ENCODE data around the gene ACTN3. TPM values are rescaled to one million over a fixed set of nuclear protein-coding genes. Genes with fewer than 3 reads are reported as not detected.

The ACTN3 gene
- total RNA-seq, 2 experiments from 2014 or later, result 0.14 to 0.22 TPM

GRCh38 chr11:66557733-66558326 lies 11.1 kb downstream of the ACTN3 start:
- no peak overlapping the region for H3K27ac ChIP-seq (ENCODE audit: low read depth in 1 of 2, low read length in 2 of 2)
- CTCF ChIA-PET, result no interaction called here
- intact Hi-C loops (cut with DNase I, micrococcal nuclease), result no loop called here

GRCh38 chr11:66559142-66559865 lies 12.6 kb downstream of the ACTN3 start:
- peaks cover 8 to 9% of the 10 kb centered on the region in 2 experiments for H3K27me3 ChIP-seq (ENCODE audit: control insufficient read depth in 1 of 2, insufficient read depth in 2 of 2, low read length in 2 of 2)
- Mint-ChIP-seq H3K36me3 (ENCODE audit: low read depth) (no peaks in the 10 kb centered on the region), H3K27me3 (peaks cover 14% of the 10 kb centered on the region), H3K4me3 (no peak overlapping the region), H3K9me3 (no peaks in the 10 kb centered on the region), H3K4me1 (ENCODE audit: low read depth) (peaks cover 5% of the 10 kb centered on the region), H3K27ac (no peak overlapping the region)
- no peak for TF ChIP-seq CTCF (IDR thresholded peaks at IDR 0.05)
- H3K4me1 ChIP-seq (ENCODE audit: insufficient read depth, low read length), result peaks cover 9% of the 10 kb centered on the region
- ChIA-PET CTCF (interaction anchor here (0.6 kb wide), 1 partner anchor 1224 kb away, joined by 3 read pairs; no protein-coding TSS in a partner anchor), POLR2A (interaction anchor here (0.6 to 1.2 kb wide), 2 partner anchors 60 to 79 kb away, joined by 3 to 4 read pairs; partner anchors contain the start of gene RBM4)
- intact Hi-C loops (cut with DNase I, micrococcal nuclease), result no loop called here
- peaks cover 0 to 6% of the 10 kb centered on the region in 2 experiments for H3K9me3 ChIP-seq (ENCODE audit: control insufficient read depth in 1 of 2, insufficient read depth in 1 of 2, low read length in 2 of 2)
- ATAC-seq (ENCODE audit: poor library complexity) (peak; percentile 85), DNase-seq (peak in 9 of 14 experiments; percentile 7 to 72 (median 43))
- no peak overlapping the region for H3K4me3 ChIP-seq (ENCODE audit: low read length)
- H3K36me3 ChIP-seq (ENCODE audit: insufficient read depth, low read length), result no peaks in the 10 kb centered on the region
- no peak overlapping the region for H3K27ac ChIP-seq (ENCODE audit: low read depth in 1 of 2, low read length in 2 of 2)

More at GRCh38 chr11:66557733-66558326, 11.1 kb downstream of the ACTN3 start:
- Mint-ChIP-seq H3K36me3 (ENCODE audit: low read depth) (no peaks in the 10 kb centered on the region), H3K4me1 (ENCODE audit: low read depth) (peaks cover 5% of the 10 kb centered on the region), H3K9me3 (no peaks in the 10 kb centered on the region), H3K27ac (no peak overlapping the region), H3K27me3 (peaks cover 14% of the 10 kb centered on the region), H3K4me3 (no peak overlapping the region)
- H3K9me3 ChIP-seq (ENCODE audit: control insufficient read depth in 1 of 2, insufficient read depth in 1 of 2, low read length in 2 of 2), result peaks cover 0 to 6% of the 10 kb centered on the region in 2 experiments
- H3K4me1 ChIP-seq (ENCODE audit: insufficient read depth, low read length), result peaks cover 9% of the 10 kb centered on the region
- no peak for ATAC-seq (ENCODE audit: poor library complexity)
- H3K27me3 ChIP-seq (ENCODE audit: control insufficient read depth in 1 of 2, insufficient read depth in 2 of 2, low read length in 2 of 2), result peaks cover 8 to 9% of the 10 kb centered on the region in 2 experiments
- no peak for TF ChIP-seq CTCF (IDR thresholded peaks at IDR 0.05)
- H3K36me3 ChIP-seq (ENCODE audit: insufficient read depth, low read length), result no peaks in the 10 kb centered on the region
- DNase-seq, result no peak
- H3K4me3 ChIP-seq (ENCODE audit: low read length), result no peak overlapping the region
- POLR2A ChIA-PET, result no interaction called here

DNA sequence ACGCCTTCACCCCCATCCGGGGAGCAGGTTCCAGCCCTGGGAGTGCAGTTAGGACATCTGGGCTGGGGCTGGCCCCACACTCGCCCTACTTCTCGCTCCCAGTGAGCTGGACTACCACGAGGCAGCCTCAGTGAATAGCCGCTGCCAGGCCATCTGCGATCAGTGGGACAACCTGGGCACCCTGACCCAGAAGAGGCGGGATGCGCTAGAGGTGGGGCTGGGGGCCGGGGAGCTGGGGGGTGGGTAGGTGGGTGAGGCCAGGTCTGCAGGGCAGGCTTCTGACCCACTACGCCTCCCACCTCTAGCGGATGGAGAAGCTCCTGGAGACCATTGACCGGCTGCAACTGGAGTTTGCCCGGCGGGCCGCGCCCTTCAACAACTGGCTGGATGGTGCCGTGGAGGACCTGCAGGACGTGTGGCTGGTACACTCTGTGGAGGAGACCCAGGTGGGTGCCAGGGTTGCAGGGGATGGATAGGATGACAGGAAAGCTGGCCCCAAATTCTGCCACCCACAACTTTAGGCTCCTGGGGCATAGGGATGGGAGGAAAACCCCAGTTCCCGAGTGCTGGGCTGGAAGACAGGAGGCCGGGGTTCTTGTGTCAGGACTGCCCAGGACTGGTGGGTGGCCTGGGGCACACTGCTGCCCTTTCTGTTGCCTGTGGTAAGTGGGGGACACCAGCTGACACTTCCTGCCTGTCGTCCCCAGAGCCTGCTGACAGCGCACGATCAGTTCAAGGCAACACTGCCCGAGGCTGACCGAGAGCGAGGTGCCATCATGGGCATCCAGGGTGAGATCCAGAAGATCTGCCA lies 13.4 kb downstream of the ACTN3 start:
- intact Hi-C loops (cut with DNase I, micrococcal nuclease), result no loop called here
- TF ChIP-seq CTCF (IDR thresholded peaks at IDR 0.05), result no peak
- DNase-seq, result no peak
- Histone ChIP-seq H3K4me3 (ENCODE audit: low read length) (no peak overlapping the region), H3K9me3 (ENCODE audit: control insufficient read depth in 1 of 2, insufficient read depth in 1 of 2, low read length in 2 of 2) (peaks cover 0 to 6% of the 10 kb centered on the region in 2 experiments), H3K4me1 (ENCODE audit: insufficient read depth, low read length) (peaks cover 9% of the 10 kb centered on the region), H3K27ac (ENCODE audit: low read depth in 1 of 2, low read length in 2 of 2) (no peak overlapping the region), H3K36me3 (ENCODE audit: insufficient read depth, low read length) (no peaks in the 10 kb centered on the region), H3K27me3 (ENCODE audit: control insufficient read depth in 1 of 2, insufficient read depth in 2 of 2, low read length in 2 of 2) (peaks cover 8 to 9% of the 10 kb centered on the region in 2 experiments)
- ChIA-PET POLR2A (interaction anchor here (0.6 kb wide), 1 partner anchor 59 kb away, joined by 3 read pairs; no protein-coding TSS in a partner anchor), CTCF (interaction anchor here (0.6 kb wide), 1 partner anchor 1223 kb away, joined by 3 read pairs; no protein-coding TSS in a partner anchor)
- no peak for ATAC-seq (ENCODE audit: poor library complexity)
- Mint-ChIP-seq H3K36me3 (ENCODE audit: low read depth) (no peaks in the 10 kb centered on the region), H3K27me3 (peaks cover 14% of the 10 kb centered on the region), H3K9me3 (no peaks in the 10 kb centered on the region), H3K4me1 (ENCODE audit: low read depth) (peaks cover 5% of the 10 kb centered on the region), H3K27ac (no peak overlapping the region), H3K4me3 (no peak overlapping the region)

Data from CD4-positive, alpha-beta T cell (primary cell).